Measurements from ENCODE around the gene C6orf132. TPM values are rescaled to one million over a fixed set of nuclear protein-coding genes. Genes with fewer than 3 reads are reported as not detected.

C6orf132 gene
- total and polyA plus RNA-seq, 9 of the 15 experiments (the other 6 are each of a cell fraction or from before 2014, with no cell fraction given) = 0.06 to 0.35 (median 0.14) TPM

DNA sequence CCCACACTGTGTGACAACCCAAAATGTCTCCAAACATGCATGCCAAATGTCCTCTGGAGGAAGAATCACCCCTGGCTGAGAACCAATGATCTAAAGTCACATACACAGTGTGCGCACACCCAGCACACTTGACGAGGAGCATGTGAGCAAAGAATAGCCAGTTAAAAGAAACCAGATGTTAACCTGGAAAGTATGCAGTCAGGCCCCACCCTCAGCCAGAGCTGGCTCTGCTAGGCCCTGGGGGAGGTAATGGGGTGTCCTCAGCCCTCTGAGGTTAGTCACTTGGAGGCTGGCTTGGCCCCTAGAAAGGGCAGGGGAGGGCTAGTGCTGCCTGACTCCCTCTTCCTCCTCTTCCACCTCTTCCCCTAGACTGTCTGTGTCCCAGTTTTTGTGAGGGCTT is 15.6 kb upstream of the C6orf132 start:
- TF ChIP-seq ZNF766 (CRISPR knock-in tag; conservative IDR thresholded peaks at IDR 0.05) (no peak), SAFB (IDR thresholded peaks at IDR 0.05; ENCODE audit: borderline replicate concordance, low read depth, low read length) (no peak), ZNF584 (CRISPR knock-in tag; IDR thresholded peaks at IDR 0.05; ENCODE audit: low read depth) (no peak), NELFE (IDR thresholded peaks at IDR 0.05; ENCODE audit: insufficient read depth, insufficient read length) (no peak), SMARCA5 (IDR thresholded peaks at IDR 0.05) (no peak), ZNF445 (CRISPR knock-in tag; IDR thresholded peaks at IDR 0.05; ENCODE audit: low read depth) (no peak)
- TF ChIP-seq, protein P1, sequence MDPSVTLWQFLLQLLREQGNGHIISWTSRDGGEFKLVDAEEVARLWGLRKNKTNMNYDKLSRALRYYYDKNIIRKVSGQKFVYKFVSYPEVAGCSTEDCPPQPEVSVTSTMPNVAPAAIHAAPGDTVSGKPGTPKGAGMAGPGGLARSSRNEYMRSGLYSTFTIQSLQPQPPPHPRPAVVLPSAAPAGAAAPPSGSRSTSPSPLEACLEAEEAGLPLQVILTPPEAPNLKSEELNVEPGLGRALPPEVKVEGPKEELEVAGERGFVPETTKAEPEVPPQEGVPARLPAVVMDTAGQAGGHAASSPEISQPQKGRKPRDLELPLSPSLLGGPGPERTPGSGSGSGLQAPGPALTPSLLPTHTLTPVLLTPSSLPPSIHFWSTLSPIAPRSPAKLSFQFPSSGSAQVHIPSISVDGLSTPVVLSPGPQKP (CRISPR knock-in tag; IDR thresholded peaks at IDR 0.05) = no peak
- TF ChIP-seq, protein P2, sequence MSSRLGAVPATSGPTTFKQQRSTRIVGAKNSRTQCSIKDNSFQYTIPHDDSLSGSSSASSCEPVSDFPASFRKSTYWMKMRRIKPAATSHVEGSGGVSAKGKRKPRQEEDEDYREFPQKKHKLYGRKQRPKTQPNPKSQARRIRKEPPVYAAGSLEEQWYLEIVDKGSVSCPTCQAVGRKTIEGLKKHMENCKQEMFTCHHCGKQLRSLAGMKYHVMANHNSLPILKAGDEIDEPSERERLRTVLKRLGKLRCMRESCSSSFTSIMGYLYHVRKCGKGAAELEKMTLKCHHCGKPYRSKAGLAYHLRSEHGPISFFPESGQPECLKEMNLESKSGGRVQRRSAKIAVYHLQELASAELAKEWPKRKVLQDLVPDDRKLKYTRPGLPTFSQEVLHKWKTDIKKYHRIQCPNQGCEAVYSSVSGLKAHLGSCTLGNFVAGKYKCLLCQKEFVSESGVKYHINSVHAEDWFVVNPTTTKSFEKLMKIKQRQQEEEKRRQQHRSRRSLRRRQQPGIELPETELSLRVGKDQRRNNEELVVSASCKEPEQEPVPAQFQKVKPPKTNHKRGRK (tag; IDR thresholded peaks at IDR 0.05) = no peak
- FAIRE-seq = no peak
- intact Hi-C loops (cut with micrococcal nuclease) (no loop called here), in situ Hi-C loops (cut with MboI) (no loop called here)
- ChIA-PET POLR2A (interaction anchor here (0.5 to 1.0 kb wide), 2 partner anchors 13 to 367 kb away, joined by 3 read pairs; no protein-coding TSS in a partner anchor), CTCF (ENCODE audit: low intra/inter-chr PET ratio) (no interaction called here)
- no peaks in the 10 kb centered on the region for H3K9me3 ChIP-seq (replicated peaks; ENCODE audit: control insufficient read depth, insufficient read depth, low read depth, low read length)
- no peak overlapping the region for H3K4me3 ChIP-seq
- no peaks in the 10 kb centered on the region for H3K79me2 ChIP-seq (ENCODE audit: control insufficient read depth, insufficient read depth, low read length)
- no peak overlapping the region for H2AFZ ChIP-seq (ENCODE audit: low read depth, low read length)
- BruUV-seq (replicated peaks) = no TSS peak
- no peak overlapping the region for H3K27ac ChIP-seq (ENCODE audit: extremely low read depth, low read depth, low read length)
- H3K36me3 ChIP-seq (ENCODE audit: control insufficient read depth, insufficient read depth, low read length) = no peaks in the 10 kb centered on the region; the same call in 2 of the 3 replicates
- no peak for DNase-seq (ENCODE audit: extremely low read depth in 1 of 4, low spot score in 3 of 4)
- no peaks in the 10 kb centered on the region for H4K20me1 ChIP-seq (replicated peaks; ENCODE audit: control insufficient read depth, insufficient read depth, low read length)
- WGBS (ENCODE audit: insufficient coverage, low coverage, missing lambda C conversion rate) = 34% methylated on average over 2 of the region's 2 CpGs
- peak overlapping the region in 1 of 2 experiments; percentile 11; a peak in 1 of 4 replicates for H3K9ac ChIP-seq (ENCODE audit: insufficient read depth in 1 of 2, low read depth in 2 of 2, low read length in 2 of 2)
- no peaks in the 10 kb centered on the region for H3K9me1 ChIP-seq (ENCODE audit: control insufficient read depth, insufficient read depth, low read length)
- peaks cover 0 to 7% of the 10 kb centered on the region in 2 experiments; a peak in 3 of 5 replicates for H3K4me1 ChIP-seq (replicated peaks in 1 of 2; ENCODE audit: control insufficient read depth in 2 of 2, insufficient read depth in 2 of 2, low read length in 2 of 2)
- H3K27me3 ChIP-seq (ENCODE audit: control insufficient read depth in 2 of 2, insufficient read depth in 2 of 2, low read length in 2 of 2) = peaks cover 7 to 46% of the 10 kb centered on the region in 2 experiments; a peak in 3 of 5 replicates
- H3K4me2 ChIP-seq (ENCODE audit: insufficient read depth, low read length) = no peak overlapping the region
- ATAC-seq = peak; percentile 29; the same call in 2 of the 3 replicates

Data from K562 (cell line).